ENCODE measurements around the gene POU5F2.

GRCh38 chr5:93731987-93732386, 9.4 kb downstream of the POU5F2 start:
- TF ChIP-seq, protein P1, sequence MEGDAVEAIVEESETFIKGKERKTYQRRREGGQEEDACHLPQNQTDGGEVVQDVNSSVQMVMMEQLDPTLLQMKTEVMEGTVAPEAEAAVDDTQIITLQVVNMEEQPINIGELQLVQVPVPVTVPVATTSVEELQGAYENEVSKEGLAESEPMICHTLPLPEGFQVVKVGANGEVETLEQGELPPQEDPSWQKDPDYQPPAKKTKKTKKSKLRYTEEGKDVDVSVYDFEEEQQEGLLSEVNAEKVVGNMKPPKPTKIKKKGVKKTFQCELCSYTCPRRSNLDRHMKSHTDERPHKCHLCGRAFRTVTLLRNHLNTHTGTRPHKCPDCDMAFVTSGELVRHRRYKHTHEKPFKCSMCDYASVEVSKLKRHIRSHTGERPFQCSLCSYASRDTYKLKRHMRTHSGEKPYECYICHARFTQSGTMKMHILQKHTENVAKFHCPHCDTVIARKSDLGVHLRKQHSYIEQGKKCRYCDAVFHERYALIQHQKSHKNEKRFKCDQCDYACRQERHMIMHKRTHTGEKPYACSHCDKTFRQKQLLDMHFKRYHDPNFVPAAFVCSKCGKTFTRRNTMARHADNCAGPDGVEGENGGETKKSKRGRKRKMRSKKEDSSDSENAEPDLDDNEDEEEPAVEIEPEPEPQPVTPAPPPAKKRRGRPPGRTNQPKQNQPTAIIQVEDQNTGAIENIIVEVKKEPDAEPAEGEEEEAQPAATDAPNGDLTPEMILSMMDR (IDR thresholded peaks at IDR 0.05; ENCODE audit: poor library complexity): no peak
- TF ChIP-seq EZH2 (IDR thresholded peaks at IDR 0.05; ENCODE audit: borderline replicate concordance) (no peak), EZH2phosphoT487 (IDR thresholded peaks at IDR 0.05; ENCODE audit: low read depth, severe bottlenecking, unreplicated experiment) (no peak)

All from hepatocyte (in vitro differentiated cells).